CD1c-positive myeloid dendritic cell (primary cell): ENCODE measurements around the gene SH3BP5L.
A peak's percentile ranks its signal among the peaks of the same experiment; 100 is the strongest.

Experiments used
- DNase-seq: peaks from one replicate; pipeline ENCODE4 v3.0.0-alpha.2; 2016; ENCODE audit errors: extremely low spot score

SH3BP5L gene

DNA sequence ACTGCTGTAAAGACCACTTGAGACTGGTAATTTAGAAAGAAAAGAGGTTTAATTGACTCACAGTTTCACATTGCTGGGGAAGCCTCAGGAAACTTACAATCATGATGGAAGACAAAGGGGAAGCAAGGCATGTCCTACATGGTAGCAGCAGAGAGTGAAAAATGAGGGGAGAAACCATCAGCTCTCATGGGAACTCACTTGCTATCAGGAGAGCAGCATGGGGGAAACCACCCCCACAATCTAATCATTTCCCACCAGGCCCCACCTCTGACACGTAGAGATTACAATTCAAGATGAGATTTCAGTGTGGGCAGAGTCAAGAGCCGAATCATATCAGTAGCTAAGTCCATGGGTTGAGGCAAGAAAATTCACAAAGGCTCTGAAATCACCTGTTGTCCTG lies 46.4 kb downstream of the SH3BP5L start:
- DNase-seq, result peak; percentile 9

- peak; percentile 43 for DNase-seq
These were observed 46.8 kb downstream of the SH3BP5L start for GRCh38 chr1:248778906-248779305.

- DNase-seq, result no peak
These were observed 48.7 kb downstream of the SH3BP5L start for GRCh38 chr1:248776991-248777390.

DNA sequence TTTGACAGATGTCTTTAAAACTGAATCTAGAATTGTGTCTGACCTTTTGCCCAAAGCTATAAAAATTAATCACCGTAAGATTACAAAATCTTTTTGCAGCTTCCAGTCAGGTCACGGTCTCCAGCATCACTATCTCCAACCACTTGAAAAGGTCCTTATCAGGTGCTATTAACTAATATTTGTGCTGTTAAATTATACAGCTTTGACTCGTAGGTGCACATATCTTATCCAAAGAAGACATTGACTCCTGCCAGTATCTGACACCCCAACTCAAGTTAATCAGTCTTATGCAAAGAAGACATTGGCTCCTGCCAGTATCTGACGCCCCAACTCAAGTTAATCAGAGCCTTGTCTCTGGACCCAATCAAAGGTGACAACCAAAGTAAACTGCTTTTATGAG lies 50.3 kb downstream of the SH3BP5L start:
- DNase-seq, result no peak
